HG02798 (cell line): ENCODE results near the gene SLC16A11.
A peak's percentile ranks its signal among the peaks of the same experiment; 100 is the strongest.
"Not testable (repeated sequence)": the region's sequence is repeated elsewhere in the genome, so short reads cannot be mapped to it uniquely, and the experiment has no call there.

Source experiments
- ATAC-seq: cut with Tn5 transposase; IDR thresholded peaks from one replicate; pipeline ENCODE4 v1.9.1; 2021; ENCODE audit warnings: mild to moderate bottlenecking; ENCODE audit not compliant: unreplicated experiment, poor library complexity

SLC16A11 gene

GRCh38 chr17:7014261-7014994 lies 29.5 kb downstream of the SLC16A11 start:
- peak; percentile 86 for ATAC-seq

- ATAC-seq = no peak
Observed at GRCh38 chr17:7011942-7012254, 32.0 kb downstream of the SLC16A11 start.

GRCh38 chr17:7011415-7011814 lies 32.5 kb downstream of the SLC16A11 start:
- no peak for ATAC-seq

GRCh38 chr17:7010523-7010922 lies 33.4 kb downstream of the SLC16A11 start:
- no peak for ATAC-seq

GRCh38 chr17:7007143-7007542 lies 36.7 kb downstream of the SLC16A11 start:
- no peak for ATAC-seq

GRCh38 chr17:7005716-7006115 lies 38.2 kb downstream of the SLC16A11 start:
- no peak for ATAC-seq

- ATAC-seq = peak; percentile 65
Observed at GRCh38 chr17:7004398-7005253, 39.3 kb downstream of the SLC16A11 start.

- ATAC-seq = no peak
Observed at GRCh38 chr17:7003745-7004144, 40.1 kb downstream of the SLC16A11 start.

- ATAC-seq = no peak
Observed at GRCh38 chr17:7002288-7003047, 41.4 kb downstream of the SLC16A11 start.

GRCh38 chr17:7001318-7001961 lies 42.5 kb downstream of the SLC16A11 start:
- ATAC-seq = no peak

- no peak for ATAC-seq
Observed at GRCh38 chr17:6998855-6999508, 44.9 kb downstream of the SLC16A11 start.

- no peak for ATAC-seq
Observed at GRCh38 chr17:6997171-6997570, 46.7 kb downstream of the SLC16A11 start.

GRCh38 chr17:6996256-6997011 lies 47.5 kb downstream of the SLC16A11 start:
- ATAC-seq = no peak

- ATAC-seq = no peak
Observed at GRCh38 chr17:6995500-6996255, 48.2 kb downstream of the SLC16A11 start, which contains the start of gene ALOX12. Gene ALOX12, plus strand, starts transcription at chr17:6996049. Its CDS starts 69 bp downstream, at chr17:6996118.

GRCh38 chr17:6994666-6995256 lies 49.1 kb downstream of the SLC16A11 start:
- ATAC-seq = no peak

- no peak for ATAC-seq
Observed at GRCh38 chr17:6994118-6994598, 49.7 kb downstream of the SLC16A11 start.

GRCh38 chr17:6993613-6994056 lies 50.3 kb downstream of the SLC16A11 start:
- not testable (repeated sequence) for ATAC-seq
